ENCODE measurements around the gene ZNF428.
"Not testable (repeated sequence)": the region's sequence is repeated elsewhere in the genome, so short reads cannot be mapped to it uniquely, and the experiment has no call there.

Gene ZNF428

GRCh38 chr19:43651758-43652545, 32.5 kb upstream of the ZNF428 start:
- H3K27me3 ChIP-seq (ENCODE audit: insufficient read depth, low read length), result no peaks in the 10 kb centered on the region
- H3K4me1 ChIP-seq (ENCODE audit: insufficient read depth, low read length), result no peaks in the 10 kb centered on the region
- no peaks in the 10 kb centered on the region for H3K36me3 ChIP-seq (ENCODE audit: insufficient read depth, low read length)
- H3K4me3 ChIP-seq (ENCODE audit: low read length), result no peak overlapping the region
- H3K9me3 ChIP-seq (ENCODE audit: low read length), result no peaks in the 10 kb centered on the region
- peak overlapping the region; percentile 52 for H2AFZ ChIP-seq (ENCODE audit: low read depth, low read length)

- H3K4me1 ChIP-seq (ENCODE audit: insufficient read depth, low read length); H2AFZ ChIP-seq (ENCODE audit: low read depth, low read length); H3K36me3 ChIP-seq (ENCODE audit: insufficient read depth, low read length); H3K4me3 ChIP-seq (ENCODE audit: low read length); H3K27me3 ChIP-seq (ENCODE audit: insufficient read depth, low read length); H3K9me3 ChIP-seq (ENCODE audit: low read length): not testable (repeated sequence)
These were observed 30.8 kb upstream of the ZNF428 start for GRCh38 chr19:43650276-43650675.

GRCh38 chr19:43649514-43649913, 30.1 kb upstream of the ZNF428 start:
- Histone ChIP-seq H3K27me3 (ENCODE audit: insufficient read depth, low read length) (no peaks in the 10 kb centered on the region), H3K4me1 (ENCODE audit: insufficient read depth, low read length) (no peaks in the 10 kb centered on the region), H3K9me3 (ENCODE audit: low read length) (no peaks in the 10 kb centered on the region), H3K4me3 (ENCODE audit: low read length) (no peak overlapping the region), H3K36me3 (ENCODE audit: insufficient read depth, low read length) (no peaks in the 10 kb centered on the region), H2AFZ (ENCODE audit: low read depth, low read length) (no peak overlapping the region)

GRCh38 chr19:43648633-43649032, 29.2 kb upstream of the ZNF428 start:
- H3K9me3 ChIP-seq (ENCODE audit: low read length), result no peaks in the 10 kb centered on the region
- H2AFZ ChIP-seq (ENCODE audit: low read depth, low read length), result no peak overlapping the region
- H3K4me3 ChIP-seq (ENCODE audit: low read length), result no peak overlapping the region
- no peaks in the 10 kb centered on the region for H3K36me3 ChIP-seq (ENCODE audit: insufficient read depth, low read length)
- no peaks in the 10 kb centered on the region for H3K27me3 ChIP-seq (ENCODE audit: insufficient read depth, low read length)
- H3K4me1 ChIP-seq (ENCODE audit: insufficient read depth, low read length), result no peaks in the 10 kb centered on the region

GRCh38 chr19:43644181-43644580, 24.8 kb upstream of the ZNF428 start:
- Histone ChIP-seq H3K4me3 (ENCODE audit: low read length) (no peak overlapping the region), H3K9me3 (ENCODE audit: low read length) (no peaks in the 10 kb centered on the region), H3K4me1 (ENCODE audit: insufficient read depth, low read length) (peaks cover 7% of the 10 kb centered on the region), H3K36me3 (ENCODE audit: insufficient read depth, low read length) (no peaks in the 10 kb centered on the region), H2AFZ (ENCODE audit: low read depth, low read length) (no peak overlapping the region), H3K27me3 (ENCODE audit: insufficient read depth, low read length) (no peaks in the 10 kb centered on the region)

- peaks cover 15% of the 10 kb centered on the region for H3K4me1 ChIP-seq (ENCODE audit: insufficient read depth, low read length)
- no peak overlapping the region for H2AFZ ChIP-seq (ENCODE audit: low read depth, low read length)
- H3K36me3 ChIP-seq (ENCODE audit: insufficient read depth, low read length), result no peaks in the 10 kb centered on the region
- H3K9me3 ChIP-seq (ENCODE audit: low read length), result no peaks in the 10 kb centered on the region
- no peaks in the 10 kb centered on the region for H3K27me3 ChIP-seq (ENCODE audit: insufficient read depth, low read length)
- H3K4me3 ChIP-seq (ENCODE audit: low read length), result no peak overlapping the region
These were observed 23.9 kb upstream of the ZNF428 start for GRCh38 chr19:43643326-43643725.

- no peaks in the 10 kb centered on the region for H3K36me3 ChIP-seq (ENCODE audit: insufficient read depth, low read length)
- no peaks in the 10 kb centered on the region for H3K27me3 ChIP-seq (ENCODE audit: insufficient read depth, low read length)
- no peak overlapping the region for H2AFZ ChIP-seq (ENCODE audit: low read depth, low read length)
- H3K4me3 ChIP-seq (ENCODE audit: low read length), result no peak overlapping the region
- peaks cover 20% of the 10 kb centered on the region for H3K4me1 ChIP-seq (ENCODE audit: insufficient read depth, low read length)
- H3K9me3 ChIP-seq (ENCODE audit: low read length), result no peaks in the 10 kb centered on the region
These were observed 23.1 kb upstream of the ZNF428 start for GRCh38 chr19:43642531-43642930.

- no peak overlapping the region for H3K4me3 ChIP-seq (ENCODE audit: low read length)
- peaks cover 30% of the 10 kb centered on the region for H3K4me1 ChIP-seq (ENCODE audit: insufficient read depth, low read length)
- no peaks in the 10 kb centered on the region for H3K9me3 ChIP-seq (ENCODE audit: low read length)
- no peaks in the 10 kb centered on the region for H3K27me3 ChIP-seq (ENCODE audit: insufficient read depth, low read length)
- H3K36me3 ChIP-seq (ENCODE audit: insufficient read depth, low read length), result no peaks in the 10 kb centered on the region
- no peak overlapping the region for H2AFZ ChIP-seq (ENCODE audit: low read depth, low read length)
These were observed 21.9 kb upstream of the ZNF428 start for GRCh38 chr19:43641333-43641732.

GRCh38 chr19:43640424-43640757, 21.0 kb upstream of the ZNF428 start:
- no peaks in the 10 kb centered on the region for H3K27me3 ChIP-seq (ENCODE audit: insufficient read depth, low read length)
- no peaks in the 10 kb centered on the region for H3K9me3 ChIP-seq (ENCODE audit: low read length)
- H3K36me3 ChIP-seq (ENCODE audit: insufficient read depth, low read length), result no peaks in the 10 kb centered on the region
- H2AFZ ChIP-seq (ENCODE audit: low read depth, low read length), result peak overlapping the region; percentile 86
- H3K4me3 ChIP-seq (ENCODE audit: low read length), result peak overlapping the region; percentile 92
- peaks cover 38% of the 10 kb centered on the region for H3K4me1 ChIP-seq (ENCODE audit: insufficient read depth, low read length)

- peaks cover 44% of the 10 kb centered on the region for H3K4me1 ChIP-seq (ENCODE audit: insufficient read depth, low read length)
- H3K4me3 ChIP-seq (ENCODE audit: low read length), result peak within 1 kb of the TSS; percentile 92
- H3K9me3 ChIP-seq (ENCODE audit: low read length), result no peaks in the 10 kb centered on the region
- peak within 1 kb of the TSS; percentile 86 for H2AFZ ChIP-seq (ENCODE audit: low read depth, low read length)
- no peaks in the 10 kb centered on the region for H3K36me3 ChIP-seq (ENCODE audit: insufficient read depth, low read length)
- H3K27me3 ChIP-seq (ENCODE audit: insufficient read depth, low read length), result no peaks in the 10 kb centered on the region
These were observed 20.3 kb upstream of the ZNF428 start, which contains the start of gene CADM4 for GRCh38 chr19:43639519-43640423. CADM4 (minus strand) TSS chr19:43639850; CDS start chr19:43639790, 60 bp downstream.

- Histone ChIP-seq H2AFZ (ENCODE audit: low read depth, low read length) (no peak overlapping the region), H3K27me3 (ENCODE audit: insufficient read depth, low read length) (no peaks in the 10 kb centered on the region), H3K4me3 (ENCODE audit: low read length) (peak overlapping the region; percentile 91), H3K36me3 (ENCODE audit: insufficient read depth, low read length) (no peaks in the 10 kb centered on the region), H3K4me1 (ENCODE audit: insufficient read depth, low read length) (peaks cover 50% of the 10 kb centered on the region), H3K9me3 (ENCODE audit: low read length) (no peaks in the 10 kb centered on the region)
These were observed 19.6 kb upstream of the ZNF428 start for GRCh38 chr19:43638995-43639518.

GRCh38 chr19:43638214-43638994, 19.0 kb upstream of the ZNF428 start:
- Histone ChIP-seq H3K4me3 (ENCODE audit: low read length) (peak overlapping the region; percentile 91), H3K36me3 (ENCODE audit: insufficient read depth, low read length) (no peaks in the 10 kb centered on the region)

More at GRCh38 chr19:43638214-43638994, 19.0 kb upstream of the ZNF428 start:
- Histone ChIP-seq H3K4me1 (ENCODE audit: insufficient read depth, low read length) (peaks cover 52% of the 10 kb centered on the region), H2AFZ (ENCODE audit: low read depth, low read length) (no peak overlapping the region), H3K27me3 (ENCODE audit: insufficient read depth, low read length) (no peaks in the 10 kb centered on the region), H3K9me3 (ENCODE audit: low read length) (no peaks in the 10 kb centered on the region)

Data from neuron (in vitro differentiated cells).